ENCODE results near the gene HELZ.

HELZ gene

GRCh38 chr17:67054608-67055007 is 190.4 kb downstream of the HELZ start:
- no peaks in the 10 kb centered on the region for H3K9me3 Mint-ChIP-seq
- no peak overlapping the region for H3K27ac Mint-ChIP-seq
- no peak overlapping the region for H3K4me3 Mint-ChIP-seq
- H3K27me3 Mint-ChIP-seq (ENCODE audit: low read depth), result no peaks in the 10 kb centered on the region
- no peaks in the 10 kb centered on the region for H3K4me1 Mint-ChIP-seq (ENCODE audit: low read depth)
- H3K36me3 Mint-ChIP-seq (ENCODE audit: low read depth), result no peaks in the 10 kb centered on the region

- no peaks in the 10 kb centered on the region for H3K36me3 Mint-ChIP-seq (ENCODE audit: low read depth)
- H3K27ac Mint-ChIP-seq, result no peak overlapping the region
- H3K27me3 Mint-ChIP-seq (ENCODE audit: low read depth), result no peaks in the 10 kb centered on the region
- no peak overlapping the region for H3K4me3 Mint-ChIP-seq
- H3K9me3 Mint-ChIP-seq, result no peaks in the 10 kb centered on the region
- H3K4me1 Mint-ChIP-seq (ENCODE audit: low read depth), result no peaks in the 10 kb centered on the region
Observed at GRCh38 chr17:67054011-67054591, 190.9 kb downstream of the HELZ start.

- Mint-ChIP-seq H3K27ac (no peak overlapping the region), H3K27me3 (ENCODE audit: low read depth) (no peaks in the 10 kb centered on the region), H3K4me1 (ENCODE audit: low read depth) (no peaks in the 10 kb centered on the region), H3K4me3 (no peak overlapping the region), H3K36me3 (ENCODE audit: low read depth) (no peaks in the 10 kb centered on the region), H3K9me3 (peaks cover 5% of the 10 kb centered on the region)
Observed at GRCh38 chr17:67053438-67054000, 191.5 kb downstream of the HELZ start.

GRCh38 chr17:67052720-67053437 is 192.1 kb downstream of the HELZ start:
- H3K27ac Mint-ChIP-seq, result no peak overlapping the region
- H3K4me3 Mint-ChIP-seq, result no peak overlapping the region
- no peaks in the 10 kb centered on the region for H3K36me3 Mint-ChIP-seq (ENCODE audit: low read depth)
- no peaks in the 10 kb centered on the region for H3K4me1 Mint-ChIP-seq (ENCODE audit: low read depth)
- H3K9me3 Mint-ChIP-seq, result peaks cover 9% of the 10 kb centered on the region
- no peaks in the 10 kb centered on the region for H3K27me3 Mint-ChIP-seq (ENCODE audit: low read depth)

- Mint-ChIP-seq H3K9me3 (peaks cover 14% of the 10 kb centered on the region), H3K36me3 (ENCODE audit: low read depth) (no peaks in the 10 kb centered on the region), H3K27me3 (ENCODE audit: low read depth) (no peaks in the 10 kb centered on the region), H3K4me1 (ENCODE audit: low read depth) (no peaks in the 10 kb centered on the region), H3K27ac (no peak overlapping the region), H3K4me3 (no peak overlapping the region)
Observed at GRCh38 chr17:67051837-67052236, 193.2 kb downstream of the HELZ start.

- H3K4me1 Mint-ChIP-seq (ENCODE audit: low read depth), result no peaks in the 10 kb centered on the region
- H3K27me3 Mint-ChIP-seq (ENCODE audit: low read depth), result no peaks in the 10 kb centered on the region
- no peak overlapping the region for H3K27ac Mint-ChIP-seq
- no peak overlapping the region for H3K4me3 Mint-ChIP-seq
- H3K9me3 Mint-ChIP-seq, result peaks cover 14% of the 10 kb centered on the region
- H3K36me3 Mint-ChIP-seq (ENCODE audit: low read depth), result no peaks in the 10 kb centered on the region
Observed at GRCh38 chr17:67051155-67051538, 193.8 kb downstream of the HELZ start.

- Mint-ChIP-seq H3K4me1 (ENCODE audit: low read depth) (no peaks in the 10 kb centered on the region), H3K27ac (no peak overlapping the region), H3K4me3 (no peak overlapping the region), H3K9me3 (peaks cover 14% of the 10 kb centered on the region), H3K27me3 (ENCODE audit: low read depth) (no peaks in the 10 kb centered on the region), H3K36me3 (ENCODE audit: low read depth) (no peaks in the 10 kb centered on the region)
Observed at GRCh38 chr17:67050471-67051154, 194.4 kb downstream of the HELZ start.

- Mint-ChIP-seq H3K4me3 (no peak overlapping the region), H3K36me3 (ENCODE audit: low read depth) (no peaks in the 10 kb centered on the region), H3K4me1 (ENCODE audit: low read depth) (no peaks in the 10 kb centered on the region), H3K27me3 (ENCODE audit: low read depth) (no peaks in the 10 kb centered on the region), H3K9me3 (peaks cover 14% of the 10 kb centered on the region), H3K27ac (no peak overlapping the region)
Observed at GRCh38 chr17:67050066-67050465, 194.9 kb downstream of the HELZ start.

- Mint-ChIP-seq H3K36me3 (ENCODE audit: low read depth) (no peaks in the 10 kb centered on the region), H3K4me3 (no peak overlapping the region), H3K4me1 (ENCODE audit: low read depth) (no peaks in the 10 kb centered on the region), H3K9me3 (peaks cover 14% of the 10 kb centered on the region), H3K27me3 (ENCODE audit: low read depth) (no peaks in the 10 kb centered on the region), H3K27ac (no peak overlapping the region)
Observed at GRCh38 chr17:67049025-67049739, 195.8 kb downstream of the HELZ start.

- Mint-ChIP-seq H3K27ac (no peak overlapping the region), H3K36me3 (ENCODE audit: low read depth) (no peaks in the 10 kb centered on the region), H3K9me3 (peaks cover 14% of the 10 kb centered on the region), H3K4me3 (no peak overlapping the region), H3K27me3 (ENCODE audit: low read depth) (no peaks in the 10 kb centered on the region), H3K4me1 (ENCODE audit: low read depth) (no peaks in the 10 kb centered on the region)
Observed at GRCh38 chr17:67047382-67047781, 197.6 kb downstream of the HELZ start.

- H3K27me3 Mint-ChIP-seq (ENCODE audit: low read depth), result no peaks in the 10 kb centered on the region
- no peak overlapping the region for H3K4me3 Mint-ChIP-seq
- no peaks in the 10 kb centered on the region for H3K4me1 Mint-ChIP-seq (ENCODE audit: low read depth)
- peaks cover 14% of the 10 kb centered on the region for H3K9me3 Mint-ChIP-seq
- no peak overlapping the region for H3K27ac Mint-ChIP-seq
- H3K36me3 Mint-ChIP-seq (ENCODE audit: low read depth), result no peaks in the 10 kb centered on the region
Observed at GRCh38 chr17:67046398-67046797, 198.6 kb downstream of the HELZ start.

- H3K4me1 Mint-ChIP-seq (ENCODE audit: low read depth), result no peaks in the 10 kb centered on the region
- H3K36me3 Mint-ChIP-seq (ENCODE audit: low read depth), result no peaks in the 10 kb centered on the region
- peaks cover 14% of the 10 kb centered on the region for H3K9me3 Mint-ChIP-seq
Observed at GRCh38 chr17:67044940-67045339, 200.1 kb downstream of the HELZ start.

GRCh38 chr17:67044016-67044772 is 200.8 kb downstream of the HELZ start, which contains the start of gene CACNG1:
TSS of gene CACNG1 (plus strand) at chr17:67044554. CDS start at chr17:67044661, 107 bp downstream.
- Mint-ChIP-seq H3K4me1 (ENCODE audit: low read depth) (no peaks in the 10 kb centered on the region), H3K36me3 (ENCODE audit: low read depth) (no peaks in the 10 kb centered on the region), H3K9me3 (peaks cover 14% of the 10 kb centered on the region), H3K27me3 (ENCODE audit: low read depth) (no peaks in the 10 kb centered on the region), H3K27ac (no peak within 1 kb of the TSS), H3K4me3 (no peak within 1 kb of the TSS)

More at GRCh38 chr17:67044940-67045339, 200.1 kb downstream of the HELZ start:
- Mint-ChIP-seq H3K27me3 (ENCODE audit: low read depth) (no peaks in the 10 kb centered on the region), H3K27ac (no peak overlapping the region), H3K4me3 (no peak overlapping the region)

GRCh38 chr17:67043283-67043682 is 201.7 kb downstream of the HELZ start:
- Mint-ChIP-seq H3K27ac (no peak overlapping the region), H3K9me3 (peaks cover 6% of the 10 kb centered on the region)

More at GRCh38 chr17:67043283-67043682, 201.7 kb downstream of the HELZ start:
- peaks cover 4% of the 10 kb centered on the region for H3K27me3 Mint-ChIP-seq (ENCODE audit: low read depth)
- H3K4me3 Mint-ChIP-seq, result no peak overlapping the region
- H3K4me1 Mint-ChIP-seq (ENCODE audit: low read depth), result no peaks in the 10 kb centered on the region
- H3K36me3 Mint-ChIP-seq (ENCODE audit: low read depth), result no peaks in the 10 kb centered on the region
